H1 (cell line): ENCODE data around the gene TACC2. TPM values are rescaled to one million over a fixed set of nuclear protein-coding genes. Genes with fewer than 3 reads are reported as not detected.

Source experiments
- CTCF ChIA-PET: fragments of 300-600 bp; sonication (Branson Sonifier 250); formaldehyde crosslinking; loops from one replicate; lab custom pipeline; 2021; ENCODE audit not compliant: partially characterized antibody; lab: Charles Lee
- POLR2A ChIA-PET: fragments of 300-600 bp; sonication (Branson Sonifier 250); formaldehyde crosslinking; loops from one replicate; lab custom pipeline; 2021; ENCODE audit warnings: inconsistent platforms; ENCODE audit not compliant: partially characterized antibody; lab: Charles Lee
- DNase-seq, 2 experiments: peaks; one replicate each; pipeline versions ENCODE4 v3.0.0 to v3.0.0-alpha.2; 2010 to 2022; ENCODE audit warnings: low spot score in 2 of 2, low read depth in 1 of 2, mixed read lengths in 1 of 2
- FAIRE-seq: peaks from 2 replicates; lab custom pipeline; 2011; peaks lifted over from hg19 to GRCh38; lab: Jason Lieb, UNC
- H2AFZ ChIP-seq: 2 replicates; pipeline ENCODE4 v1.8.1; 2012; ENCODE audit warnings: low read length, inconsistent platforms
- H2AK5ac ChIP-seq: 2 replicates; pipeline ENCODE4 v1.6.1; 2013; ENCODE audit warnings: low read depth, low read length
- H2BK120ac ChIP-seq: replicated peaks from 2 replicates; pipeline ENCODE3; 2013; ENCODE audit warnings: low read depth, low read length, inconsistent platforms
- H2BK12ac ChIP-seq: 2 replicates; pipeline ENCODE4 v1.6.1; 2013; ENCODE audit warnings: low read depth, low read length
- H2BK15ac ChIP-seq: 2 replicates; pipeline ENCODE4 v1.6.1; 2013; ENCODE audit warnings: low read length
- H2BK20ac ChIP-seq: 2 replicates; pipeline ENCODE4 v1.6.1; 2013; ENCODE audit warnings: low read length
- H2BK5ac ChIP-seq: 2 replicates; pipeline ENCODE4 v1.6.1; 2013; ENCODE audit warnings: low read depth, low read length
- H3K14ac ChIP-seq: 2 replicates; pipeline ENCODE4 v1.6.1; 2013; ENCODE audit warnings: inconsistent platforms; ENCODE audit not compliant: insufficient read length
- H3K18ac ChIP-seq: 2 replicates; pipeline ENCODE4 v1.6.1; 2013; ENCODE audit warnings: low read length; ENCODE audit errors: extremely low read depth
- H3K23ac ChIP-seq: 2 replicates; pipeline ENCODE4 v1.6.1; 2013; ENCODE audit warnings: inconsistent platforms; ENCODE audit not compliant: insufficient read length
- H3K23me2 ChIP-seq: 2 replicates; pipeline ENCODE4 v1.6.1; 2013; ENCODE audit warnings: low read depth, low read length
- H3K27ac ChIP-seq: 2 replicates; pipeline ENCODE4 v1.6.1; 2011; ENCODE audit warnings: low read depth, low read length, inconsistent platforms
- H3K27me3 ChIP-seq, 4 experiments: replicated peaks in 1 of 4; 1 replicate in 1 of 4; 2 replicates in 3 of 4; pipeline versions ENCODE4 v1.6.1 to v1.8.1; 2011 to 2013; ENCODE audit warnings: low read length in 3 of 4, mild to moderate bottlenecking in 3 of 4, inconsistent platforms in 2 of 4, mixed read lengths in 2 of 4, moderate library complexity in 1 of 4; ENCODE audit not compliant: control insufficient read depth in 3 of 4, insufficient read depth in 3 of 4; ENCODE audit errors: extremely low read depth in 1 of 4
- H3K36me3 ChIP-seq, 4 experiments: 2 replicates each; pipeline versions ENCODE4 v1.6.1 to v1.8.1; 2011 to 2013; ENCODE audit warnings: mild to moderate bottlenecking in 4 of 4, low read length in 3 of 4, moderate library complexity in 2 of 4, control low read depth in 1 of 4, inconsistent platforms in 1 of 4; ENCODE audit not compliant: insufficient read depth in 4 of 4, control insufficient read depth in 2 of 4
- H3K4ac ChIP-seq: replicated peaks from 2 replicates; pipeline ENCODE3; 2013; ENCODE audit warnings: low read length, low read depth, mixed read lengths, inconsistent platforms; ENCODE audit not compliant: insufficient read length
- H3K4me1 ChIP-seq, 4 experiments: replicated peaks in 1 of 4; 1 replicate in 1 of 4; 2 replicates in 3 of 4; pipeline versions ENCODE4 v1.6.1 to v1.8.1; 2011 to 2013; ENCODE audit warnings: low read length in 3 of 4, inconsistent platforms in 2 of 4, mixed read lengths in 1 of 4; ENCODE audit not compliant: insufficient read depth in 4 of 4, control insufficient read depth in 3 of 4
- H3K4me2 ChIP-seq, 2 experiments: 2 replicates each; pipeline versions ENCODE4 v1.6.1 to v1.8.1; 2011 to 2013; ENCODE audit warnings: low read depth in 2 of 2, low read length in 2 of 2, control low read depth in 1 of 2, inconsistent platforms in 1 of 2, mild to moderate bottlenecking in 1 of 2; ENCODE audit not compliant: insufficient read depth in 1 of 2
- H3K4me3 ChIP-seq, 4 experiments: fragments of 200-600, 300-600 bp in 1 of 4; sonication (generic), shearing (Covaris generic), sonication (Bioruptor Twin) in 1 of 4; 2 replicates each; pipeline versions ENCODE4 v1.5.1 to v1.8.1; 2011 to 2016; ENCODE audit warnings: low read length in 4 of 4, low read depth in 3 of 4, control low read depth in 2 of 4, inconsistent platforms in 2 of 4, mild to moderate bottlenecking in 2 of 4, mixed read lengths in 1 of 4, moderate library complexity in 1 of 4; ENCODE audit not compliant: insufficient read depth in 2 of 4; ENCODE audit errors: extremely low read depth in 1 of 4
- H3K56ac ChIP-seq: replicated peaks from 2 replicates; pipeline ENCODE3; 2013; ENCODE audit warnings: low read depth, mild to moderate bottlenecking, mixed read lengths, low read length, inconsistent platforms; ENCODE audit not compliant: insufficient read length
- H3K79me1 ChIP-seq: 2 replicates; pipeline ENCODE4 v1.6.1; 2013; ENCODE audit warnings: low read depth, low read length, control low read depth
- H3K79me2 ChIP-seq, 2 experiments: 2 replicates each; pipeline versions ENCODE4 v1.6.1 to v1.8.1; 2012 to 2013; ENCODE audit warnings: low read length in 2 of 2, mild to moderate bottlenecking in 2 of 2, inconsistent platforms in 1 of 2; ENCODE audit not compliant: insufficient read depth in 2 of 2, control insufficient read depth in 1 of 2
- H3K9ac ChIP-seq, 4 experiments: replicated peaks in 1 of 4; 1 replicate in 1 of 4; 2 replicates in 3 of 4; pipeline versions ENCODE4 v1.6.1 to v1.8.1; 2011 to 2013; ENCODE audit warnings: low read depth in 3 of 4, low read length in 3 of 4, control low read depth in 2 of 4, mild to moderate bottlenecking in 2 of 4, moderate library complexity in 2 of 4, inconsistent platforms in 1 of 4; ENCODE audit errors: extremely low read depth in 1 of 4
- H3K9me3 ChIP-seq, 2 experiments: 2 replicates each; pipeline versions ENCODE4 v1.6.1 to v1.8.1; 2012 to 2013; ENCODE audit warnings: mild to moderate bottlenecking in 2 of 2, moderate library complexity in 2 of 2, control low read depth in 1 of 2, inconsistent platforms in 1 of 2, low read depth in 1 of 2, low read length in 1 of 2, mixed read lengths in 1 of 2; ENCODE audit not compliant: insufficient read depth in 2 of 2
- H4K20me1 ChIP-seq, 2 experiments: replicated peaks in 1 of 2; 2 replicates each; pipeline versions ENCODE3 to v1.8.1; 2011 to 2013; ENCODE audit warnings: inconsistent platforms in 2 of 2, low read length in 2 of 2, mild to moderate bottlenecking in 1 of 2; ENCODE audit not compliant: insufficient read depth in 2 of 2, control insufficient read depth in 1 of 2
- H4K5ac ChIP-seq: 2 replicates; pipeline ENCODE4 v1.6.1; 2013; ENCODE audit warnings: low read length, low read depth, mixed read lengths, inconsistent platforms; ENCODE audit not compliant: insufficient read length
- H4K8ac ChIP-seq: 2 replicates; pipeline ENCODE4 v1.8.0; 2013; ENCODE audit warnings: mild to moderate bottlenecking, moderate library complexity, low read length, inconsistent platforms; ENCODE audit not compliant: insufficient read depth; ENCODE audit errors: extremely low read depth
- H4K91ac ChIP-seq: replicated peaks from 2 replicates; pipeline ENCODE3; 2013; ENCODE audit warnings: low read length, mixed read lengths, inconsistent platforms; ENCODE audit not compliant: insufficient read length
- BACH1 ChIP-seq: IDR thresholded peaks from 2 replicates; pipeline ENCODE4 v1.6.1; 2012; ENCODE audit warnings: low read length, improper control_type of control experiment
- CBX8 ChIP-seq: fragments of 300-800, 300-1000 bp; sonication (generic); IDR thresholded peaks from 2 replicates; pipeline ENCODE4 v1.7.1; 2016; ENCODE audit warnings: low read depth, low read length, borderline replicate concordance
- CEBPB ChIP-seq: IDR thresholded peaks from 2 replicates; pipeline ENCODE4 v1.6.1; 2012; ENCODE audit warnings: low read depth, low read length
- CHD2 ChIP-seq: IDR thresholded peaks from 2 replicates; pipeline ENCODE4 v1.6.1; 2012; ENCODE audit warnings: low read length, improper control_type of control experiment
- CREB1 ChIP-seq: IDR thresholded peaks from 2 replicates; pipeline ENCODE4 v1.6.1; 2012; ENCODE audit warnings: inconsistent platforms
- CTBP2 ChIP-seq: IDR thresholded peaks from 2 replicates; pipeline ENCODE4 v1.7.0; 2011; ENCODE audit warnings: borderline replicate concordance, mild to moderate bottlenecking, moderate library complexity, mixed read lengths, low read length; ENCODE audit not compliant: insufficient read depth, insufficient read length
- HDAC6 ChIP-seq: IDR thresholded peaks from one replicate; pipeline ENCODE4 v1.7.1; 2012; ENCODE audit warnings: low read depth, mild to moderate bottlenecking, inconsistent platforms, low read length, moderate library complexity
- MAFK ChIP-seq: IDR thresholded peaks from 2 replicates; pipeline ENCODE4 v1.6.1; 2012; ENCODE audit warnings: low read depth, mild to moderate bottlenecking, improper control_type of control experiment, low read length
- NANOG ChIP-seq: IDR thresholded peaks from 2 replicates; pipeline ENCODE4 v1.6.1; 2011; ENCODE audit warnings: low read length, low read depth, mild to moderate bottlenecking, inconsistent platforms; ENCODE audit not compliant: insufficient read depth, poor library complexity, severe bottlenecking
- PHF8 ChIP-seq: fragments of 200-600 bp; sonication (generic); conservative IDR thresholded peaks from 2 replicates; pipeline ENCODE4 v1.7.1; 2012; ENCODE audit warnings: low read depth, mild to moderate bottlenecking, inconsistent platforms, low read length, moderate library complexity
- POLR2A ChIP-seq, 2 experiments: IDR thresholded peaks; 1 replicate in 1 of 2; 2 replicates in 1 of 2; pipeline ENCODE4 v1.6.1; 2011; ENCODE audit warnings: low read depth in 2 of 2, low read length in 2 of 2, mild to moderate bottlenecking in 2 of 2; ENCODE audit errors: control extremely low read depth in 1 of 2
- SAP30 ChIP-seq: fragments of 300-600 bp; sonication (generic); IDR thresholded peaks from 2 replicates; pipeline ENCODE4 v1.7.1; 2012; ENCODE audit warnings: low read length, moderate library complexity, mild to moderate bottlenecking, inconsistent platforms; ENCODE audit not compliant: insufficient read depth, insufficient replicate concordance
- SRF ChIP-seq: IDR thresholded peaks from 2 replicates; pipeline ENCODE4 v1.6.1; 2011; ENCODE audit warnings: mild to moderate bottlenecking, low read depth, low read length, moderate library complexity
- TBP ChIP-seq: IDR thresholded peaks from 2 replicates; pipeline ENCODE4 v1.6.1; 2011; ENCODE audit warnings: low read depth, low read length, improper control_type of control experiment
- TCF12 ChIP-seq: IDR thresholded peaks from 2 replicates; pipeline ENCODE4 v1.6.1; 2011; ENCODE audit warnings: low read depth, mild to moderate bottlenecking, low read length
- WGBS, 2 experiments: shearing (Covaris generic) in 1 of 2; methylation state at CpG; one replicate each; pipeline versions ENCODE4 v1.1.6 to v1.1.7; 2013 to 2015; ENCODE audit warnings: low lambda C conversion rate in 2 of 2, mixed read lengths in 2 of 2, inconsistent platforms in 1 of 2, low coverage in 1 of 2, missing lambda C conversion rate in 1 of 2; ENCODE audit not compliant: insufficient replicate concordance in 2 of 2, insufficient coverage in 1 of 2, insufficient read length in 1 of 2; ENCODE audit errors: extremely low coverage in 1 of 2, missing lambda C conversion rate in 1 of 2; 5-methylcytosine and 5-hydroxymethylcytosine counted together
- polyA plus RNA-seq, 7 experiments: library from polyadenylated mRNA; depleted of rRNA in 3 of 7; stranded (reverse) in 5 of 7; unstranded in 2 of 7; fragments of >200 nt in 5 of 7; fragments of 200-250 nt in 2 of 7; gene quantifications; 1 replicate in 5 of 7; 2 replicates in 1 of 7; 4 replicates in 1 of 7; pipeline versions ENCODE4 v1.2.1 to v1.2.3, GENCODE V29; 2011 to 2013; ENCODE audit warnings: missing spikeins in 2 of 7, mixed read lengths in 2 of 7
- total RNA-seq: library from RNA; stranded (reverse); fragmentation: NEBNext Ultra II Directional; extraction: Animal tissue kit (Norgen Biotek cat#: 25700); gene quantifications from 2 replicates; pipeline ENCODE4 v1.2.1, GENCODE V29; 2021

The TACC2 gene
- total and polyA plus RNA-seq, 2 of the 8 experiments (the other 6 are each of a cell fraction or from before 2014, with no cell fraction given): 21.2 to 46.6 TPM

DNA sequence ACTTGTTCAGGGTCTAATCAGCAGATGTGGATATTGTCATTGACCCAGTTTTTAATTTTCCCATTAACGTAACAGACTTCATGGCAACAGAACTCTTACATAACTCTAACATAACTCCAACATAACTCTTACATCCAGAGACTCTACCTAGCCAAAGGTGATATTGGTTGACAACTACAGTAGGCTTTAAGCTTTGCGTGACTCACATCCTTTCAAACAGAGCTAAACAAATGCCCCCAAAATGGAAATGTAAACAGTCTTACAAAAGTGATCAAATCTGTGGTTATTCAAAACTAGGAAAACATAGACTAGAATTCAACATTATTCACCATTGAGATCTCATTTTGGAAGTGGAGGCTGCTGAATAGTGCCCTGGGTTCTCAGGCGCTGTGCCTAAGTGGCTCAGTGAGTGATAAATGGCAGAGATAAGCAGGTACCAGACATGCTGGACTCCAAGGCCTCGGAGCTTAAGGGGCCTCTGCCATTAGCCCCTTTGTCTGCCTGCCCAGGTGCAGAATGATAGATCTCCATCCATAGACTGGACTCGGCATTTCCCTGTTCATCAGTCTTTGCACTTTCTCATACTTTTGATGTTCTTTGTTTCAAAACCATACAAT, 247.8 kb downstream of the TACC2 start:
- Histone ChIP-seq H2BK120ac (no peak overlapping the region), H3K9ac (no peak overlapping the region), H3K18ac (no peak overlapping the region), H4K20me1 (peaks cover 0 to 3% of the 10 kb centered on the region in 2 experiments), H2BK15ac (no peak overlapping the region), H3K4me2 (no peak overlapping the region), H4K5ac (no peak overlapping the region), H2BK20ac (no peak overlapping the region), H3K4me3 (no peak overlapping the region), H2AFZ (no peak overlapping the region), H3K4me1 (no peaks in the 10 kb centered on the region), H3K27me3 (no peaks in the 10 kb centered on the region), H3K56ac (no peak overlapping the region), H2BK5ac (no peak overlapping the region), H3K36me3 (peaks cover 15 to 40% (median 28%) of the 10 kb centered on the region in 4 experiments), H3K4ac (no peak overlapping the region), H3K23me2 (no peaks in the 10 kb centered on the region), H2AK5ac (no peak overlapping the region), H3K79me2 (no peaks in the 10 kb centered on the region), H3K27ac (no peak overlapping the region), H3K23ac (no peak overlapping the region), H4K8ac (no peak overlapping the region), H3K14ac (no peak overlapping the region), H3K79me1 (no peaks in the 10 kb centered on the region), H2BK12ac (no peak overlapping the region), H4K91ac (no peak overlapping the region), H3K9me3 (no peaks in the 10 kb centered on the region)
- 96% methylated on average over 5 of the region's 5 CpGs; no CpG with 5 or more reads in 1 of the 2 experiments for WGBS, 2 experiments
- DNase-seq (no peak), FAIRE-seq (no peak)
- ChIA-PET POLR2A (no interaction called here), CTCF (interaction anchor here (0.7 kb wide), 1 partner anchor 62 kb away, joined by 5 read pairs; no protein-coding TSS in a partner anchor)
- TF ChIP-seq CHD2 (no peak), TBP (no peak), POLR2A (IDR thresholded peaks at IDR 0.05; ENCODE audit: control extremely low read depth in 1 of 2, low read depth in 2 of 2, low read length in 2 of 2) (no peak), CBX8 (no peak), CEBPB (no peak), MAFK (no peak), BACH1 (no peak), NANOG (no peak), CTBP2 (no peak), HDAC6 (no peak), CREB1 (no peak), TCF12 (no peak), SRF (no peak), PHF8 (no peak), SAP30 (no peak)
